Measurements from ENCODE around the gene ERH. TPM values are rescaled to one million over a fixed set of nuclear protein-coding genes. Genes with fewer than 3 reads are reported as not detected.

Gene ERH
- total RNA-seq, 2 donors from 2014 or later = 198 to 374 TPM

GRCh38 chr14:69335371-69335771 is 62.7 kb downstream of the ERH start:
- peaks cover 4% of the 10 kb centered on the region for H3K27me3 Mint-ChIP-seq
- ATAC-seq (replicated peaks) = no peak
- no peak overlapping the region for H3K27ac Mint-ChIP-seq

GRCh38 chr14:69334576-69334975 is 63.5 kb downstream of the ERH start:
- Mint-ChIP-seq H3K4me3 (no peak overlapping the region), H3K36me3 (ENCODE audit: low read depth) (no peaks in the 10 kb centered on the region), H3K27ac (no peak overlapping the region), H3K27me3 (peaks cover 4% of the 10 kb centered on the region), H3K9me3 (no peaks in the 10 kb centered on the region), H3K4me1 (no peaks in the 10 kb centered on the region)
- ATAC-seq (replicated peaks) = no peak

More at GRCh38 chr14:69335371-69335771, 62.7 kb downstream of the ERH start:
- no peaks in the 10 kb centered on the region for H3K9me3 Mint-ChIP-seq
- H3K4me1 Mint-ChIP-seq = no peaks in the 10 kb centered on the region
- H3K36me3 Mint-ChIP-seq (ENCODE audit: low read depth) = no peaks in the 10 kb centered on the region
- H3K4me3 Mint-ChIP-seq = no peak overlapping the region

DNA sequence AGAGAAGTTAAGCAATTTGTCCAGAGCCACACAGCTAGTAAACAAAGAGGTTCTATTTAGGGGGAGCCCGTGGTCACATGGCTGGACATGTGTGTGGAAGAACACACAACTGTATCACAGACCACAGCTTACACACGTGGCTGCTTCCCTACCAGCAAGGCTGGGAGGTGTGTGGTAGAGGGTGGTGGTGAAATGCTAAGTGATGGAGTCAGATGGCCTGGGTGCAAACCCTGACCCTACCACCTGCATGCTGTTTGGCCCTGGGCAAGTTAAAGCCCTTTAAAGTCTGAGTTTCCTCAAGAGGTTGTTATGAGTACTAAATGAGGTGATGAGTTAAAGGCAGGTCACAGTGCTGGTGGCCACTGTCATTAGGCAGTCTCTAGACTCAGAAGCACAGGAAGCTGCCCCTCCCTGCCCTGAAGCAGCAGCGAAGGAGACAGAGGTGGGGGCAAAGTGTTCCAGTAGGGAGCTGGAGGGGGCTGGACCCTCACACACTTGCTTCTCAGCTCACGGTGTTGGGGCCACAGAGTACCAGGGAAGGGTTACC is 64.2 kb downstream of the ERH start:
- no peaks in the 10 kb centered on the region for H3K9me3 Mint-ChIP-seq
- no peak overlapping the region for H3K4me3 Mint-ChIP-seq
- ATAC-seq (replicated peaks) = no peak
- H3K27me3 Mint-ChIP-seq = no peaks in the 10 kb centered on the region
- H3K27ac Mint-ChIP-seq = no peak overlapping the region
- no peaks in the 10 kb centered on the region for H3K36me3 Mint-ChIP-seq (ENCODE audit: low read depth)
- H3K4me1 Mint-ChIP-seq = no peaks in the 10 kb centered on the region

DNA sequence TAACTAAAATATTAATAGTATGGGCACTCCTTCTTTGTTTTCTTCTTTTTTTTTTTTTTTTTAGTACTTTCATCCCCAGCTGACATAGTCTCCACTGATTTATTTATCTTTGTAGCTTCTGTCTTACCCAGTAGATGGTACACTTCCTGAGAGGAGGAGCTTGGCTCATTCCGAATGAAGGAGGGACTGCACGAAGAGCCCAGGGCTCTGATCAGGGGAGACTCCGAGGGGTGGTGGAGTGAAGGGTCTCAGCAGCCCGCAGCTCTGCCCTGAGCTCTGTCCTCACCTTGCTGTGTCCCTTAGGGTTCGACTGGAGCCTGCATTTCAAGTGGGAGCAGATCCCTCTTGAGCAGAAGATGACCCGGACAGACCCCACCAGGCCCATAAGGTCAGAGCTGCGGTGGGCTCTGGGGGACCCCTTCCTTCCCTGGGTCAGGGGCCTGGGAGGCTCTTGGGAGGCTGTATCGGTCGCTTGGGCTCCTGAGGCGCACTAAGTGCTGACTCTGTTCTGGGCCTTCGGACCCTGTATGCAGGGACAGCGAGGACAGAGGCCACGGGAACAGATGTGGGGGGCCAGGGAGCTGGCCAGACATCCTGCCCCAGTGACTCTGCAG is 65.2 kb downstream of the ERH start:
- Mint-ChIP-seq H3K9me3 (no peaks in the 10 kb centered on the region), H3K4me1 (no peaks in the 10 kb centered on the region), H3K4me3 (no peak overlapping the region), H3K36me3 (ENCODE audit: low read depth) (no peaks in the 10 kb centered on the region), H3K27me3 (no peaks in the 10 kb centered on the region), H3K27ac (no peak overlapping the region)
- ATAC-seq (replicated peaks) = no peak

GRCh38 chr14:69331206-69331605 is 66.9 kb downstream of the ERH start:
- no peaks in the 10 kb centered on the region for H3K27me3 Mint-ChIP-seq
- H3K4me1 Mint-ChIP-seq = no peaks in the 10 kb centered on the region
- H3K36me3 Mint-ChIP-seq (ENCODE audit: low read depth) = no peaks in the 10 kb centered on the region
- H3K4me3 Mint-ChIP-seq = no peak overlapping the region
- H3K9me3 Mint-ChIP-seq = no peaks in the 10 kb centered on the region
- peak overlapping the region; percentile 2 for H3K27ac Mint-ChIP-seq
- no peak for ATAC-seq (replicated peaks)

Other genes with a start within 250 kb of the ERH start
- gene DCAF5, start 245.2 kb downstream of the ERH start, total RNA-seq = 10 to 100 TPM; 31.4 to 37.7 TPM
- gene EXD2, start 206.8 kb downstream of the ERH start, total RNA-seq = 10 to 100 TPM in 1 of 2 donors, 1 to 10 TPM in 1; 9.2 to 11.8 TPM
- gene GALNT16, start 138.1 kb downstream of the ERH start, total RNA-seq = under 1 TPM; 0.06 to 0.66 TPM
- gene SLC39A9, start 393 bp upstream of the ERH start, total RNA-seq = 10 to 100 TPM; 43.9 to 61.1 TPM
- under 1 TPM; 0.11 to 0.19 TPM for gene PLEKHD1, start 86.4 kb upstream of the ERH start, total RNA-seq
- gene CCDC177, start 176.6 kb upstream of the ERH start, total RNA-seq = not detected
- 10 to 100 TPM; 76.9 to 96.4 TPM for gene SUSD6, start 213.3 kb upstream of the ERH start, total RNA-seq